NCI-H524 (cell line): ENCODE data around the gene CKMT1A.

Source experiments
- DNase-seq, 2 experiments: peaks; one replicate each; lab custom pipeline; 2025; lab: John Stamatoyannopoulos, UW

The CKMT1A gene

GRCh38 chr15:43748376-43748775 is 54.7 kb downstream of the CKMT1A start:
- no peak for DNase-seq
